HG03460 (cell line): ENCODE results near the gene FOLR1.

ENCODE experiments used
- ATAC-seq: cut with Tn5 transposase; IDR thresholded peaks from one replicate; pipeline ENCODE4 v1.9.1; 2021; ENCODE audit not compliant: unreplicated experiment

The FOLR1 gene

DNA sequence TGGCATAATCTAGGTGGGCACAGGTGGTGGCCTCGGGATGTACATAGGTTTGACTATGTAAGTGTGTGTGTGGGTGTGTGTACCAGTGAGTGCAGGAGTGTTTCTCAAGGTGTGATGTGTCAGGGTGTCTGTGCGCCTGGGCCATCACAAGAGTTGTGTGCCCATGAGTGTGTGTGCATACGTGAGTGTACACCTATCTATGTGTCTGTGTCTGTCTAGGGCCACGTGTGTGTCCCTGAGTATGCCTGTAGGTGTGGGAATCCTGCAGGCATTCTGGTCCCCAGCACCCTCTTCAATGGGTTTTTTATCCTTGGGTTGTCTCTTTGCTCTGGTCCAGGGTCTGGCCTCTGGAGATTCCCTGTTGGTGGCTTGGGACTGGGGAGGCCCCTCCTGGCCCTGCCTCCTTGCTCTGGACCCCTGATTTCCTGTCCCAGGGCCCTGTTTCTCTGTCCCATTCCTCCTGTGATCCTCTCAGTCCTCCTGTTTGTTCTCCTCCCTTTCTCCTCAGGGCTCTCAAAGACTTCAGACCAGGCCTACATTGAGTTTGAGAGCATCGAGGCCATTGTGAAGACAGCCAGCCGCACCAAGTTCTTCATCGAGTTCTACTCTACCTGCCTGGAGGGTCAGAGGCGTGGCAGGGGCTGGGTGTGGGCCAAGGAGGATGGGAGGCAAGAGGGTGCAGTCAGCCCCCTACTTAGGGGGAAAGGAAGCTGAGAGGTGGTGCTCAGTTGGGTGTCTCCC lies 42.0 kb downstream of the FOLR1 start:
- no peak for ATAC-seq

DNA sequence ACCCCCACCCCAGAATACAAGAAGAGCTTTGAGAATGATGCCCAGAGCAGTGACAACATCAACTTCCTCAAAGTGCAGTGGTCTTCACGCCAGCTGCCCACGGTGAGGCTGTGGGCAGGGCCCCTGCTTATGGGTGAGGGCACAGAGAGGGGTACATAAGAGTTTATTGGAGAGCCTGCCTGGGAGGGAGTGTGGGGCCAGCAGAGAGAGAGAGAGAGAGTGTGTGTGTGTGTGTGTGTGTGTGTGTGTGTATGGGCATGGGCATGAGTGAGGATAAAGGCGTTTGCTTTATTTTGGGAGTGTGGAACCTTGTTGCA lies 42.5 kb downstream of the FOLR1 start:
- ATAC-seq = no peak

DNA sequence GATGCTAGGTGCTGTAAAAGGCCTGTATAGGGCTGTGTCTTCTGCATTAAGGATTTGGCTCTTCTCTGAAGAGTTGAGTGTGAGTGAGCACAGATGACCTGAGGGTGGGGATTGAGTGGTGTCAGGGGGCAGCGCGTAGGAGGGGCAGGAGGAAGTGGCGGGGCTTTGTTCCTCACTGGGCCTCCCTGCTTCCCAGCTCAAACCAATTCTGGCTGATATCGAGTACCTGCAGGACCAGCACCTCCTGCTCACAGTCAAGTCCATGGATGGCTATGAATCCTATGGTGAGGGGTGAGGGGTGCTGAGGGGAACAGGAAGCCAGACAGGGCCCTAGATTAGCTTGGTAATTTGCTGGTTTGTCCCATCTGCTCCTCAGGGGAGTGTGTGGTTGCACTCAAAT lies 43.0 kb downstream of the FOLR1 start:
- no peak for ATAC-seq

DNA sequence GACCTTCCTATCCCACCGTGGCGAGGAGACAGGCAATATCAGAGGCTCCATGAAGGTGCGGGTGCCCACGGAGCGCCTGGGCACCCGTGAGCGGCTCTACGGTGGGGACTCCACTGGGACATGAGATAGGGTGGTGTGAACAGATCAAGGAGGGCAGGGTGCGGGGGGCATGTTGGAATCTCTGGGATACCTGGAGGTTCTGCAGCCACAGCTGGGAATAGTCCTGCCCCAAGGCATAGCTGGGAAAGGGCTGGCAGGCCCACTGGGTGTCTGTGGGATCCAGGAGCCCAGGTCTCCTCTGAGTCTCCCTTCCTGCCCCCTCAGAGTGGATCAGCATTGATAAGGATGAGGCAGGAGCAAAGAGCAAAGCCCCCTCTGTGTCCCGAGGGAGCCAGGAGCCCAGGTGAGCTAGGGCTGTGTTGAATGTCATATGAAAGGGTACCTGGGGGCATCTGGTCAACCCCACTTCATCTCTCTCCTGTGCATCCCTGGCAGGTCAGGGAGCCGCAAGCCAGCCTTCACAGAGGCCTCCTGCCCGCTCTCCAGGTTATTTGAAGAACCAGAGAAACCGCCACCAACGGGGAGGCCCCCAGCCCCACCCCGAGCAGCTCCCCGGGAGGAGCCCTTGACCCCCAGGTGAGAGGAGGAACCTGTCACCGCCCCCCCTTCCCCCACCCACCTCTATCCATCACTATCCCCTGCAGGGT lies 43.6 kb downstream of the FOLR1 start:
- ATAC-seq = no peak

DNA sequence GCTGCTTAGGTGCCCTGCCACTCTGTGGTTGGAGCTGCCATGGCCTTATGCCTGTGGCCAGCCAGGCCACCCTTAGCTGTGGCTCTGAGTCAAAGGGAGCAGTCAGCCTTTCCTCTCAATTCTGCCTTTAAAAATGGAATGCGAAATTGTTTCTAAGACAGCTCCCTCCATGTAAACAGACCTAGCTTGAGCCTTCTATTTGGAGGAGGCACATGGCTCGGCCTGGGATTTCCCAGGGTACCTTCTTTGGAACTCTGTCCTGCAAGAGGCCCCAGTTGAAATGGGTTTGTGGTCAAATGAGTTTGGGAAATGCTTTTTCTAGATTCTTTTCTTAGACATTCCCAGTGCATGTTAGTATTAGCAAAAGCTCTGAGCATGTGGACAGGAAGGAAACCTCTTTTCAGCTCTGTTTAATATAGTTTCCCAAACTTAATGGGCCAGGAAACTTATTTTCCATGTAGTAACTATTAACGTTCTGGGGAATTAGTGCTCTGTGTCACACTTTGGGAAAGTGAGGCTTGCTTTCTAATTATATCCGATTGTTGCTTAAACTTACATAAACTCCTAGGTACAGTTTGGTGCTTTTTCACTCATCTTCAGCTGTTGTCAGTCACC lies 44.2 kb downstream of the FOLR1 start:
- ATAC-seq = no peak

DNA sequence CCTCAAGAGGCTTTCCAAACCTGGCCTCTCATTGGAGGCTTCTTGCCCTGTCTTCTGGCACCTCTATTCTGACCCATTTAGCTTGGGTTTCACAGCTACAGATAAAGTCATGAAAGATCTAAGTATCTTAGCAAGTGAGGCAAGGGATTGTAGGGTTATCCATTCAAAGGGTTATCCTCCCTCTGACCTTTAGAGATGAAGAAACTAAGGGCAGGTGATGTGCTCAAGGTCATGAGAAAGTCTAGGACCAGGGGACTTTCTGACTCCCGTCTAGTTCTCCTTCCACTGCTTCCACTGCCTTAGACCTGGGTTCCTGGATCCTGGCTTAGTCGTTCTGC lies 44.8 kb downstream of the FOLR1 start:
- no peak for ATAC-seq

DNA sequence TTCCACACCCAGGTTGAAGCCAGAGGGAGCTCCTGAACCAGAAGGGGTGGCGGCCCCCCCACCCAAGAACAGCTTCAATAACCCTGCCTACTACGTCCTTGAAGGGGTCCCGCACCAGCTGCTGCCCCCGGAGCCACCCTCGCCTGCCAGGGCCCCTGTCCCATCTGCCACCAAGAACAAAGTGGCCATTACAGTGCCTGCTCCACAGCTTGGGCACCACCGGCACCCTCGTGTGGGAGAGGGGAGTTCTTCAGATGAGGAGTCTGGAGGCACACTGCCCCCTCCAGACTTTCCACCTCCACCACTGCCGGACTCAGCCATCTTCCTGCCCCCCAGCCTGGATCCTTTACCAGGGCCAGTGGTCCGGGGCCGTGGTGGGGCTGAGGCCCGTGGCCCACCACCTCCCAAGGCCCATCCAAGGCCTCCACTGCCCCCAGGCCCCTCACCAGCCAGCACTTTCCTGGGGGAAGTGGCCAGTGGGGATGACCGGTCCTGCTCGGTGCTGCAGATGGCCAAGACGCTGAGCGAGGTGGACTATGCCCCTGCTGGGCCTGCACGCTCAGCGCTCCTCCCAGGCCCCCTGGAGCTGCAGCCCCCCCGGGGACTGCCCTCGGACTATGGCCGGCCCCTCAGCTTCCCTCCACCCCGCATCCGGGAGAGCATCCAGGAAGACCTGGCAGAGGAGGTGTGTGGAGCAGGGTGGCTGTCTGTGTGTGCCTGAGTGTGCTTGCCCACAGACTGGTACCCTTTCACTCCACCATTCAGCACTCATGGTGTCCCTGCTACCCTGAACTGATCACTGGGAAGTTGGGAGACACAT lies 45.4 kb downstream of the FOLR1 start:
- ATAC-seq = no peak

DNA sequence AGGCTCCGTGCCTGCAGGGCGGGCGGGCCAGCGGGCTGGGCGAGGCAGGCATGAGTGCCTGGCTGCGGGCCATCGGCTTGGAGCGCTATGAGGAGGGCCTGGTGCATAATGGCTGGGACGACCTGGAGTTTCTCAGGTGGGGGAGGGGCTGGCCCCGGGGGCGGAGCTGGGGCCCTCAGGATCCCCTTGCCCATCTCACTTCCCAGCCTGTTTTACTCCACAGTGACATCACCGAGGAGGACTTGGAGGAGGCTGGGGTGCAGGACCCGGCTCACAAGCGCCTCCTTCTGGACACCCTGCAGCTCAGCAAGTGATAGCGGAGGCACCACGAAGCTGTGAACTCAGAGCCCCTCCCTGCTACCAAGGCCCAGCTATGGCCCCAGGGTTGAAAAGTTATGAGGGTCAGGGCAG lies 46.1 kb downstream of the FOLR1 start:
- ATAC-seq = no peak

DNA sequence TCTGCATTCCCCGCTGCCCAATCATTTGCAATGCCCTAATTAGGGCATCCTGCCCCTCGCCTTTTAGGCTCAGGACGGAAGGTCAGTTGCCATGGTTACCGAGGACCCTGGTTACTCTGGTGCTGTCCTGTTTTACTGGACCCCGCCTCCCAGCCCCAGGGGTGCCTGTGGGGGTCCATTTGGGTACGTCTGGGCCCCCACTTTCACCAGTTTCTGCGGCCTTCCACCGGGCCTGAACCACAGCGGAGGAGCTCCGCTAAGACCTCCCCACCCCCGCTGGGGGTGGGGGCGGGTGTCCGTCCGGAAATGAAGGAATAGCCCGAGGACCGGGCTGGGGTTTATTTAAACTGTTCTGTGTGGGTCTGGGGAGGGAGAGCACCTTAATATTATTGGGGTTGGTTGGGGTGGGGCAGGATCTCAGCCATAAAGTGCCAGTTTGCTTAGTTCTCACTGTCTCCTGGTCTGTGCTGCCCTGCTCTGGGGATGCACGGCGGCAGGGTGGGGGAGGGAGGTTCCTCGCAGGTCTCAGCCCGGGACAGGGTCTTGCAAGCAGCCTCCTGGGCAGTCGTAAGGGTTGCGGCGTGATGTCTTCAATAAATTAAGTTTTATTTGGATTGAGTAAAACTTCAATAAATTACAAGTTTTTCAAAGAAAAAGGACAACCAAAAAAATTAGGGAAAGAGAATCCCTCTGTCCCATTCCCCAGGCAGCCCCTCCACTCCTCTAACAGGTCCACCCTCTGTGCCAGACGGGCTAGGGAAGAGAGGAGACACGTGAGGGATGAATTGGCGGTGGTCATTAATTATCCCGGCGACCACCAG lies 46.8 kb downstream of the FOLR1 start:
- ATAC-seq = no peak

DNA sequence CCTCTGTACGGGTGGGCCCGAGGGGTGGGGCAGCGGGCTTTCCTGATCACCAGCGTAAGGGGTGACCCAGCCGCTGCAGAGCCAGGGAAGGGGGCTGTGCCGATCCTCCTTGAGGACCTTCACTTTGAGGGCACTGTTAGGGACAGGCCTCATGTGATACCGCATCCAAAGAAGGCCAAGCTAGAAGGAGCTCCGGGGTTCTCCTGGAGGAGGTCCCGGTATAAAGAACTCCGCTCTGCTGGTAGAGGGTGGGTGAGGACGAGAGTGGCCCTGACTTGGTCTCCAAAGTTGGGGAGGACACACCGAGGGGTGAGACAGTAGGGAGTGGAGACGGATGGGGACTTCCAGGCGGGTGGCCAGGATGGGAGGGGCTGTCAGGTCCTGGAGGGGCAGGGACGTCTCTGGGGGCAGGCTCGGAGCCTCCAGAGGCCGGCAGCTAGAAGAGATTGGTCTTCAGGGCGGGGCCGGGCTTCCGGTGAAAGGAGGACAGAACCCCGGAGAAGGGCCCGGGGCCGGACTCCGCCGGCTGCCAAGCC lies 47.4 kb downstream of the FOLR1 start:
- no peak for ATAC-seq

DNA sequence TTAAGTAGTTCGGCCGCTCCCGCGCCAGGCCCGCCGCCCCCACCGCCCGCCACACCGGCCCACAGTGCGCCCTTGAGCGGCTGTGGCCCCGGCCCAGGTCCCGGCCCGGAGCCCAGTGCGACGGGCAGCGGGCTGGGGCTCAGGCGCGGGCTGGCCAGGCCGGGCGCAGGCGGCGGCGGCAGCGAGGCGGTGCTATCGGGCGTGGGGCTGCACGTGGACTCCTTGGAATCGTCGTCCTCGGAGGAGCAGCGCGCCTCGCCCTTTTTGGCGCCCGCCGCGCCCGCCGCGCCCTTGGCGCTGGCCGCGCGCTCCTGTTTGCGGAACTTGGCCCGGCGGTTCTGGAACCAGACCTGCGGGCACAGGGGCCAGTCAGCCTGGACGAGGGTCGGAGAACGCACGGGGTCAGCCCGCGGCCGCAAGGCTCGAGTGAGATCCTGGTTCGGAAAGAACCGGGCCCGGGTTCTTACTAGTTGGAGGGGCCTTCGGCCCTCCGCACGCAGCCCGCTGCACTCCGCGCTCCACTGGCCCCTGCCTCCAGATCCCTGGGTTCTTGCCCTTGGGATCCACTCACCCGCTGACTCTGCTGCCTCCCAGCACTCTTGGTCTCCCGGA lies 48.0 kb downstream of the FOLR1 start:
- ATAC-seq = no peak

DNA sequence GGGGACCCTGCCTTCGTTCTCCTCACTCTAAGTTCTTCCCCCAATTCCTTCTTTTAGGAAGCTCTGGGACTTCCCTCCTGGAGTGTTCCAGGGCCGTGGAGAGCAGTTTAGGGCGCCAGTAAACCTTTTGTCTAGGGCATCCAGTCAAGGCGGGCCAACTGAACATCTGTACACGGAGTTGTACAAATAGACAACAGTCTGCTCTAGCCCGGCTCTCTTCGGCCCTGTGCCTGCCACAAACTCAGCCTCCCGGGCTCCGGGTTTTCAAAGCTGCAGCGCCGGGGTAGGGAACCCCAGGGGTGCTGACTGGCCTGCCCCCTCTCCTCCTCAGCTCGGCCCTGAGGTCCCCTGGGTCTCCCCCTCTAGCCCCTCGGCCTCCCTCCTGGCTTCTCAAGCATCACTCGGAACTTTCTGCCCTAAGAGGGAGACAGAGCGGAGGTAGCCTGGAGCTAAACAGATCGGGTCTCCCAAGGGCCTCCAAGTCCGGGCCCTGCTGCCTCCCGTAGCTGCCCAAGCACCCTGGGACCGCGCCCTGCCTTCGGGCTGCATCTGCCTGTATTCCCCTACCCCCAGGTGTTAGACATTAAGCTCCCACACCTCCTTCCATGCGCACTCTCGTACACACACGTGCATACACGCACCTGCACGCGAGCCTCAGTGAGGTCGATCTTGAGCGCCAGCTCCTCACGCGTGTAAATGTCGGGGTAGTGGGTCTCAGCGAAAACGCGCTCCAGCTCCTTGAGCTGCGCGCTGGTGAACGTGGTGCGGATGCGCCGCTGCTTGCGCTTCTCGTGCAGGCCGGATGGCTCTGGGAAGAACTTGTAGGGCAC lies 48.7 kb downstream of the FOLR1 start:
- ATAC-seq = no peak

DNA sequence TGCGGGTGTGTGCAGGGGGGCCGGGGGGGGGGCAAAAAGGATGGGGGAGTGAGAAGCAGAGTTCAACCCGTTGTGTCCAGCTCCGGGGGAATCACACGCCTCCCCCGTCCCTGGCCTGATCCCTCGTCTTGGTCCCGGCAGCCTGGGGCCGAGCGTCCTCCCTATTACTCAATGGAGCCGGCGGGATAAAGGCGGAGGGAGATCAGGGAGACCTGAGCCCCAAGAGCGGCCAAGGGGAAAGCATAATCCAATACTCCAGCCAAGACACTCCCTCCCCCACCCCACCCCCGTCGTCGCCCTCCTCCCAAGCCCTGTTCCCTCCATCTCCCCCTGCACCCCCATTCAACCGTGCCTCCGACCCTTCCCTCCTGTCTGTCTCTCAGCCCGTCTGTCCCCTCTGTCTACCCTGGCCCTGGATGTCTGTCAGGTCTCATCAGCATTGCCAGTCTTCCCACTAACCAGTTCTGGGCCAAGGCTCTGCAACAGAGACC lies 49.4 kb downstream of the FOLR1 start:
- no peak for ATAC-seq

DNA sequence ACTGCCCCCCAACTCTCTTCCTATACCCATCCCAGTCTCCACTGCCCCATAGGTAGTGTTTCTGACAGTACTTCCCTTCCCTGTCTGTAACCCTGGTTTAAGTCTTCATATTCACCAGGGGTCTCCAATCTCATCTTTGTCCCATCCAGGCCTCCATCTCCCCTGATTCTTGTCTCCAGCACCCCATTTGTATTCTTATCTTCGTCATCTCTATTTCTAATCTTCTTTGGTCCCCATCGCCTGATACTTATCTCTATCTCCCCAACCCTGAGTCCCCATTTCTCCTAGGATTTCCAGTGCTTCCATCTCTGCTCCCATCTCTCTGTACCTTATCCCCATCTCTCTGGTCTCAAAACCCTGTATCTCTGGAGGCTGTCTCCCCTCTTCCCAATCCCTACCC lies 50.2 kb downstream of the FOLR1 start:
- no peak for ATAC-seq

DNA sequence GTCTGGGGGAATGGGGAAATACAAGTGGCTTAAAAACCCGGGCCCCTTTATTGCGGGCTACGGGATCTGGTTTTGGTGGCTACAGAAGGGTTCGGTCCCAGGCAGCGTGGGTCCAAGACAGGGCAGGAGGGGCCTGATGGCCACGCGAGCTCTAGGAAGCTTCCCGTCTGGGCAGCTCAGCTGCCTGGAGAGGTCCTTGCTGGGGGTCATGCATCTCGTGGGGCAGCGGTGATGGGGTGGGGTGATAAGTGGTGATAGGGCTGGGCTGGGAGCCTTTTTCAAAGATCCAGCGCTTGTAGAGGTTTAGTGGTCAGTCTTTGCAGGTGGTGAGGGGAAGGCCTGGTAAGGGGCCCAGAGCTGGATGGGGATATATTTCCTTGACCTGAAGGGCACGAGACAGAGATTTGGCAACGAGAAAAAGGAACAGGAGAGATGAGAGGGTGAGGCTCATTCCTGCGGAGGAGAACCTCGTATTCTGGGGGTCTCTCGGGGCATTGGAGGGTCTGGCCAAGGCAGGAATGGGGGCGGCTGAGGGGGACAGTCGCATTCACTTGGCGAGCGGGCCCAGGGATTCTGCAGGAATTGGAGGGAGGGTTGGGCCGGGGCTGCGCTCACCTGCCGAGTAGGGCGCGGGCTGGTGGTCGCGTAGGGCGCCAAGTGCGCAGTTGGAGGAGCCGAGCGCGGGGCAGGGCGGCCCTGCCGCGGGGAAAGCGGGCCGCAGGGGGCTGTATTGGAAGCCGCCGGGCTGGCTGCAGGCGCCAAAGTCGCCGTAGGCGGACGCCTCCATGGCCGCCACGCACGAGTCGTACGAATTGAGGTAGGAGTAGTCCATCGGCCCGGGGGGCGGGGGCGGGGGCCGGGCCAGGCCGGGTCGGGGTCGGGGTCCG lies 51.5 kb downstream of the FOLR1 start:
- no peak for ATAC-seq

DNA sequence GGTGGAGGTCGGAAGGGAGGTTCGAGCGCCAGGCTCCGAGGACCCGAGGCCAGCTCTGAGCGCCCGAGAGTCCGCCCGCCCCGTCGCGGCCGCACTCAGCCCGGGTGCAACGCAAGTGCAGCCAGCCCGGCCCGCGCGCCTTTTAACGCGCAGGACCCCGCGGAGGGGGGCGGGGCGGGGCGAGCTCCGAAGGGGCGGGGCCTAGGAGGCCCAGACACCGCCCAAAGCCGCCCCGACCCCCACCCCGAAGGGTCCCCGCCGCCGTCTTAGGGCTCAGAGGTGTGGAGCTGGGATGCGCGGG lies 52.1 kb downstream of the FOLR1 start, which contains the start of gene PHOX2A:
Gene PHOX2A, minus strand, starts transcription at position 117 of the 301 bp plus-strand sequence. CDS start 172 bp downstream, outside the sequence.
- ATAC-seq = no peak

DNA sequence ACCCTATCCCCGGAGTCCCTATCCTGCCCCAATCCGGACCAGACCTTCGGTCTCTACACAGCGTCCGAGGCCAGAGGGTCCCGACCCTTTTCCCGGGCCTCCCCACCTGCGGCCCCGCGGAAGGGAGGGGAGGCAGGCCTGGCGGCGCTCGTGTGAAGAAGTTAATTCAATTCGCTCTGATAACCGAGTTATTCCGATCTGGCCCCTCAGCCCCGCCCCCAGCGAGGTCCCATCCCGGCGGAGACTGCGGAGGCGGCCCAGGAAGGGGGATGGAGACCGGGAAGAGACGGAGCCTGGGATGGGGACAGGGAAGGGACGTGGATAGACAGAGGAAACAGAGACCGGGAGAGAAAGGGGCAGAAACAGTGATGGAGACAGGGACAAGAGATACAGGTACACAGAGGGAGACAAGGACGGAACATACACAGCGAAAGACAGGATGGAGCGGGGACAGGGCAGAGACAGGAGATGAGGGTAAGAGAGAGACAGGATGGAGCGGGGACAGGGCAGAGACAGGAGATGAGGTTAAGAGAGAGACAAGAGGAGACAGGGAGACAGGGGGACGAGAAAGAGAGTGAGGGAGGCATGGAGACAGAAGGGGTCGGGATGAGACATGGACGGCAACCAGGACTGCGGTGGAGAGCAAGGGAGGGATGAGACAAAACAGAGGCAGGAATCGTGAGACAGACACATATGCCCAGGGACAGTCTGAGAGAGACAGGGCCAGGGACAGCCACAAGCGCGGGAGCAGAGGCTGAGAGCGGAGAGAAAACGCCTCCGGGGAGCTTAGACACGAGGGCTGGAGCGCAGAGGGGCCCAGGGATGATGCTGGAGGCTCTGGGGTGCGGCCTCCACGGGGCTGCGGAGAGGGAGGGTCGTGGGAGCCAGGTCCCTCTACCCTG lies 52.7 kb downstream of the FOLR1 start:
- no peak for ATAC-seq
